Cardiac fibroblast (primary cell): ENCODE measurements around the gene PRKCA.
"Not testable (repeated sequence)": the region's sequence is repeated elsewhere in the genome, so short reads cannot be mapped to it uniquely, and the experiment has no call there.

Experiments used
- DNase-seq, 2 donors: peaks; one replicate each; pipeline versions ENCODE4 v3.0.0 to v3.0.0-alpha.2; 2010; ENCODE audit warnings: low read depth in 2 of 2
- H3K4me3 ChIP-seq, 2 donors: replicated peaks in 1 of 2; 1 replicate in 1 of 2; 2 replicates in 1 of 2; pipeline ENCODE4 v1.5.1; 2011; ENCODE audit warnings: low read depth in 2 of 2, low read length in 2 of 2, mild to moderate bottlenecking in 2 of 2, moderate library complexity in 1 of 2
- TF ChIP-seq, protein P1 (sequence below): IDR thresholded peaks from one replicate; pipeline ENCODE4 v1.5.1; 2011; ENCODE audit warnings: low read depth, mild to moderate bottlenecking, low read length, inconsistent platforms

The PRKCA gene

DNA sequence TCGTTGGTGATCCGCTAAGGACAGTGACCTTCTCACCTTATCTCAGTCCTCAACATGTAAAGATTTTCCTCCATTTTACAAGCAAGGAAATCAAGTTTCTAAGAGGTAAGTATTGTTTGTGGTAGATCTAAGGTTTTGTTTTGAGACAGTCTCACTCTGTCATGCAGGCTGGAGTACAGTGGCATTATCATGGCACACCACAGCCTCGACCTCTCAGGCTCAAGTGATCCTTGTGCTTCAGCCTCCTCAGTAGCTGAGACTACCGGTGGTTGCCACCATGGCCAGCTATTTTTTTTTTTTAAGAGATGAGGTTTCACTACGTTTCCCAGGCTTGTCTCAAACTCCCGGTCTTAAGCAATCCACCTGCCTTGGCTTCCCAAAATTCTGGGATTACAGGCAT lies 34.9 kb downstream of the PRKCA start:
- TF ChIP-seq, protein P1, sequence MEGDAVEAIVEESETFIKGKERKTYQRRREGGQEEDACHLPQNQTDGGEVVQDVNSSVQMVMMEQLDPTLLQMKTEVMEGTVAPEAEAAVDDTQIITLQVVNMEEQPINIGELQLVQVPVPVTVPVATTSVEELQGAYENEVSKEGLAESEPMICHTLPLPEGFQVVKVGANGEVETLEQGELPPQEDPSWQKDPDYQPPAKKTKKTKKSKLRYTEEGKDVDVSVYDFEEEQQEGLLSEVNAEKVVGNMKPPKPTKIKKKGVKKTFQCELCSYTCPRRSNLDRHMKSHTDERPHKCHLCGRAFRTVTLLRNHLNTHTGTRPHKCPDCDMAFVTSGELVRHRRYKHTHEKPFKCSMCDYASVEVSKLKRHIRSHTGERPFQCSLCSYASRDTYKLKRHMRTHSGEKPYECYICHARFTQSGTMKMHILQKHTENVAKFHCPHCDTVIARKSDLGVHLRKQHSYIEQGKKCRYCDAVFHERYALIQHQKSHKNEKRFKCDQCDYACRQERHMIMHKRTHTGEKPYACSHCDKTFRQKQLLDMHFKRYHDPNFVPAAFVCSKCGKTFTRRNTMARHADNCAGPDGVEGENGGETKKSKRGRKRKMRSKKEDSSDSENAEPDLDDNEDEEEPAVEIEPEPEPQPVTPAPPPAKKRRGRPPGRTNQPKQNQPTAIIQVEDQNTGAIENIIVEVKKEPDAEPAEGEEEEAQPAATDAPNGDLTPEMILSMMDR, result no peak
- no peak overlapping the region for H3K4me3 ChIP-seq
- DNase-seq, result no peak

DNA sequence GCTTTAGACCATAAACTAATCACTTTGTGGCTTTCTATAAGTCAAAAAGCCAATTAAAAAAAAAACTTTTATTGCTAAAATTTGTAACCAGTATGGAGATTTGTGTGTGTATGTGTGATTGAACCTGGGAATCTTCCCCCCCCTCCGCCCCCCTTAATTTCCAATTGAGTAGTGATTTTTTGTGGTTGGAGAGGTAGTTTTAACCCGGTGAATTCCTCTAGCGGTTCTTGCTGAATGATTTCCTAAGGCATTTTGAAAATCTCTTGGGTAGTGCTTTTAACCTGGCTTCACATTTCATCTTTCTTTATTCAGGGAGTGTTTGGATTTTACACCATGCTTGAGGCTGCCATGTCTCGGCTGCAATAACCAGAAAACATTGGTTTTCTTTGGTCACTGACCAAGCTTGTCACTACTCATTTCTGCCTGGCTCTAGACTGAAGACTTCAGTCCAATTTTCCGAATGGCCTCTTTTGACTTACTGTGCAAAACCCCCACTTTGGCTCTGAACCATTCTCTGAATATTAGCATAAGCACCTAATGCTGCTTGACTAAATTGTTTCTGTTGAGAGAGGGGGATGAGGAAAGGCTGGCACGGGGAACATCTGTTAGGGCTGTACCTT lies 35.6 kb downstream of the PRKCA start:
- DNase-seq, result no peak
- TF ChIP-seq, protein P1, result no peak
- no peak overlapping the region for H3K4me3 ChIP-seq

GRCh38 chr17:66338937-66339336 lies 36.5 kb downstream of the PRKCA start:
- H3K4me3 ChIP-seq, result no peak overlapping the region
- DNase-seq, result no peak
- TF ChIP-seq, protein P1, result no peak

DNA sequence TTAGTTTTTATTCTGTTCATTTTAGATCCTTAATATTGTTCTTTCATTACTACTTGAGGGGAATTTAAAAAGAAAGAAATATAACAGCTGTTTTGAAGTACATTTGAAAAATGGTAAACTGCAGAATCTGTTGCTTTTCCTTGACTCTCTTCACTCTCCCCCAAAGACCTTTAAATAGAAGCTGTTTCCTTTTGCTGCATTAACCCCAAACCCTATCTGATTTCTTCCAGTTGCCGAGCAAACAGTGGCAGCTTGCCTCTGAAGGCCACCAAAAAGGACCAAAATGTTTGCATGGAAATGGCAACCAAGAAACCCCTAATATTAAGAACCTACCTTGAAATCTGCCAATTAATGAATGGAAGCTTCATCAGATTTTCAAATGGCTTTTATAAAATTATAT lies 37.1 kb downstream of the PRKCA start:
- no peak for DNase-seq
- H3K4me3 ChIP-seq, result no peak overlapping the region
- TF ChIP-seq, protein P1, result no peak

DNA sequence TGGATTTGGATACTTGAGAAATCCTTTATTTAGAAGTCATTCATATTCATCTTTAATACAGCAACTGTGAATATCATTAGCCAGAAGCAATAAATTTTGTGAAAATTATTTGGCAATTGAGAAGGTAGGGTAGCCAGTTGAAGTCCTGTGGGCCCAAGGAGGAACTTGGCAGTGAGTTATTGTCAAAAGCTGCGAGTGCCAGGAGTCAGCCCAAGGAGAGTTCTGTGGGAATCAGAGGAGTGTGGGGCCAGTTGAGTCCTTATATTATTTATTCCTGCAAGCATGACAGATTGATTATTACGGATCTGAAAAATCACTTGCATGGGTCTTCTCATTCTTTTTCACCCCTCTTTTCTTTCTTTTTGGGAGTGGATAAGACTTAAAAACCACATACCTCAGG lies 38.3 kb downstream of the PRKCA start:
- DNase-seq, result no peak
- no peak overlapping the region for H3K4me3 ChIP-seq
- TF ChIP-seq, protein P1, result no peak

GRCh38 chr17:66341462-66341861 lies 39.0 kb downstream of the PRKCA start:
- TF ChIP-seq, protein P1, result no peak
- DNase-seq, result no peak
- no peak overlapping the region for H3K4me3 ChIP-seq

DNA sequence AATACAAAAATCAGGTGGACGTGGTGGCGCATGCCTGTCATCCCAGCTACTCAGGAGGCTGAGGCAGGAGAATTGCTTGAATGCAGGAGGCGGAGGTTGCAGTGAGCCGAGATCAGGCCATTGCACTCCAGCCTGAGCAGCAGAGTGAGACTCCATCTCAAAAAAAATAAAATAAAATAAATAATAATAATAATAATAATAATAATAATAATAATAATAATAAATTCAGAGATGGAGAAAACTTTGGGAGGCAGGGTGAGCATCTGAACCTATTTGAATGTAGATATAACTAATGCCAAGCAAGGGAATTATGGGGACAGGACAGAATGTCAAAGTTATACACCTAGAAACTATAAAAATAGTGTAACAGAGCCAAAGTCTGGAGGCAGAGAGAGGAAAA lies 39.9 kb downstream of the PRKCA start:
- not testable (repeated sequence) for H3K4me3 ChIP-seq, DNase-seq
